HepG2 (cell line): ENCODE results near the gene HAPLN2. TPM values are rescaled to one million over a fixed set of nuclear protein-coding genes. Genes with fewer than 3 reads are reported as not detected.

Experiments used
- ATAC-seq: fragments of 200-7000 bp; cut with Tn5 transposase; 3 replicates; pipeline ENCODE4 v1.9.1; 2020; ENCODE audit warnings: mild to moderate bottlenecking, moderate library complexity
- BruUV-seq: library from RNA; stranded (reverse); fragments of 400-500 nt; replicated peaks from 2 replicates; lab custom pipeline; 2021; lab: Mats Ljungman, UMichigan
- CTCF ChIA-PET: fragments of 300-600 bp; formaldehyde crosslinking; extraction: SDS; loops from one replicate; lab custom pipeline; 2021; ENCODE audit warnings: low total read pairs, inconsistent platforms, low intra/inter-chr PET ratio; lab: Yijun Ruan, JAX
- POLR2A ChIA-PET: fragments of 350-600 bp; sonication (Branson Sonifier 250); formaldehyde crosslinking; loops from one replicate; lab custom pipeline; 2020; ENCODE audit warnings: antibody characterized with exemption, inconsistent platforms; lab: Yijun Ruan, JAX
- DNase-seq: peaks from one replicate; pipeline ENCODE4 v3.0.0-alpha.2; 2015; ENCODE audit warnings: low spot score
- FAIRE-seq: peaks from 3 replicates; lab custom pipeline; 2011; peaks lifted over from hg19 to GRCh38; lab: Jason Lieb, UNC
- H2AFZ ChIP-seq: one replicate; pipeline ENCODE4 v1.6.1; 2011; ENCODE audit warnings: low read length, inconsistent platforms
- H3K27ac ChIP-seq: fragments of 300-600 bp; 3 replicates; pipeline ENCODE4 v1.8.0; 2011; ENCODE audit warnings: mixed run types, mild to moderate bottlenecking, mixed read lengths, low read length, inconsistent platforms; ENCODE audit not compliant: insufficient read depth; ENCODE audit errors: extremely low read length
- H3K27me3 ChIP-seq, 2 experiments: fragments of 200-600 bp in 1 of 2; 2 replicates in 1 of 2; 3 replicates in 1 of 2; pipeline versions ENCODE4 v1.6.0 to v1.8.0; 2011; ENCODE audit warnings: low read length in 2 of 2, mild to moderate bottlenecking in 2 of 2, moderate library complexity in 2 of 2, inconsistent platforms in 1 of 2; ENCODE audit not compliant: insufficient read depth in 2 of 2, control insufficient read depth in 1 of 2
- H3K36me3 ChIP-seq, 2 experiments: fragments of 200-600 bp in 1 of 2; replicated peaks in 1 of 2; 2 replicates in 1 of 2; 3 replicates in 1 of 2; pipeline versions ENCODE4 v1.5.1 to v1.8.0; 2011; ENCODE audit warnings: low read length in 2 of 2, inconsistent platforms in 1 of 2; ENCODE audit not compliant: insufficient read depth in 2 of 2, control insufficient read depth in 1 of 2
- H3K4me1 ChIP-seq: 2 replicates; pipeline ENCODE4 v1.5.1; 2012; ENCODE audit warnings: low read length, inconsistent platforms; ENCODE audit not compliant: insufficient read depth
- H3K4me2 ChIP-seq: 2 replicates; pipeline ENCODE4 v1.6.0; 2011; ENCODE audit warnings: low read depth, low read length, inconsistent platforms
- H3K4me3 ChIP-seq, 3 experiments: fragments of 200-600 bp in 1 of 3; sonication (generic), shearing (Covaris generic) in 1 of 3; replicated peaks in 1 of 3; 2 replicates each; pipeline ENCODE4 v1.5.1; 2011 to 2016; ENCODE audit warnings: low read length in 3 of 3, inconsistent platforms in 2 of 3, low read depth in 2 of 3, mild to moderate bottlenecking in 2 of 3, control low read depth in 1 of 3, mixed read lengths in 1 of 3; ENCODE audit not compliant: insufficient read depth in 1 of 3
- H3K79me2 ChIP-seq: one replicate; pipeline ENCODE4 v1.6.1; 2011; ENCODE audit warnings: low read length, inconsistent platforms; ENCODE audit not compliant: insufficient read depth
- H3K9ac ChIP-seq: 2 replicates; pipeline ENCODE4 v1.6.0; 2011; ENCODE audit warnings: mild to moderate bottlenecking, low read depth, low read length, inconsistent platforms; ENCODE audit not compliant: insufficient read depth
- H3K9me3 ChIP-seq: 2 replicates; pipeline ENCODE4 v1.5.1; 2012; ENCODE audit warnings: mild to moderate bottlenecking, low read length
- H4K20me1 ChIP-seq: 2 replicates; pipeline ENCODE4 v1.6.0; 2011; ENCODE audit warnings: inconsistent platforms, mild to moderate bottlenecking, low read length, moderate library complexity; ENCODE audit not compliant: insufficient read depth
- ATF7 ChIP-seq, 2 experiments: fragments of 450-650 bp in 1 of 2; sonication (generic) in 1 of 2; formaldehyde crosslinking in 1 of 2; IDR thresholded peaks; 2 replicates each; pipeline versions ENCODE4 v1.4.0 to v1.6.1; 2016 to 2020; ENCODE audit warnings: antibody characterized with exemption in 1 of 2, mild to moderate bottlenecking in 1 of 2, missing genetic modification reagents in 1 of 2
- CENPX ChIP-seq: sonication (generic); formaldehyde crosslinking; IDR thresholded peaks from 2 replicates; pipeline ENCODE4 v1.9.0; 2021; ENCODE audit warnings: mild to moderate bottlenecking, missing genetic modification reagents, moderate library complexity
- HDAC2 ChIP-seq: sonication (generic); formaldehyde crosslinking; IDR thresholded peaks from 2 replicates; pipeline ENCODE4 v1.4.0; 2020; ENCODE audit warnings: missing genetic modification reagents
- HNF4A ChIP-seq: sonication (generic); formaldehyde crosslinking; IDR thresholded peaks from 2 replicates; pipeline ENCODE4 v1.4.0; 2020; ENCODE audit warnings: missing genetic modification reagents
- MEF2D ChIP-seq: sonication (generic); formaldehyde crosslinking; IDR thresholded peaks from 2 replicates; pipeline ENCODE4 v1.5.1; 2020; ENCODE audit warnings: mild to moderate bottlenecking, missing genetic modification reagents
- SMARCE1 ChIP-seq: fragments of 450-650 bp; IDR thresholded peaks from 2 replicates; pipeline ENCODE4 v1.6.1; 2017; ENCODE audit warnings: borderline replicate concordance
- ZBTB38 ChIP-seq: sonication (generic); formaldehyde crosslinking; IDR thresholded peaks from 2 replicates; pipeline ENCODE4 v1.5.1; 2020; ENCODE audit warnings: mild to moderate bottlenecking, missing genetic modification reagents
- ZBTB8A ChIP-seq: sonication (generic); formaldehyde crosslinking; IDR thresholded peaks from 2 replicates; pipeline ENCODE4 v1.4.0; 2020; ENCODE audit warnings: mild to moderate bottlenecking, low read depth, missing genetic modification reagents, borderline replicate concordance
- ZEB1 ChIP-seq: IDR thresholded peaks from 2 replicates; pipeline ENCODE4 v1.6.1; 2012; ENCODE audit warnings: mild to moderate bottlenecking, low read depth, inconsistent platforms; ENCODE audit not compliant: insufficient replicate concordance
- ZMYM3 ChIP-seq: sonication (generic); formaldehyde crosslinking; IDR thresholded peaks from 2 replicates; pipeline ENCODE4 v1.5.1; 2020; ENCODE audit warnings: mild to moderate bottlenecking, missing genetic modification reagents
- ZMYM4 ChIP-seq: sonication (generic); formaldehyde crosslinking; IDR thresholded peaks from 2 replicates; pipeline ENCODE4 v1.8.1; 2023; ENCODE audit warnings: mild to moderate bottlenecking, missing genetic modification reagents
- ZNF121 ChIP-seq: sonication (generic); formaldehyde crosslinking; IDR thresholded peaks from 2 replicates; pipeline ENCODE4 v1.5.0; 2020; ENCODE audit warnings: mild to moderate bottlenecking, missing genetic modification reagents
- ZNF367 ChIP-seq: sonication (generic); formaldehyde crosslinking; IDR thresholded peaks from 2 replicates; pipeline ENCODE4 v1.4.0; 2020; ENCODE audit warnings: missing genetic modification reagents, borderline replicate concordance
- ZNF598 ChIP-seq: sonication (generic); formaldehyde crosslinking; IDR thresholded peaks from 2 replicates; pipeline ENCODE4 v1.5.1; 2020; ENCODE audit warnings: mild to moderate bottlenecking, missing genetic modification reagents, borderline replicate concordance
- ZNF747 ChIP-seq: sonication (generic); formaldehyde crosslinking; IDR thresholded peaks from 2 replicates; pipeline ENCODE4 v1.8.1; 2023; ENCODE audit warnings: missing genetic modification reagents, mild to moderate bottlenecking, borderline replicate concordance
- ZNF891 ChIP-seq: sonication (generic); formaldehyde crosslinking; IDR thresholded peaks from 2 replicates; pipeline ENCODE4 v1.5.0; 2020; ENCODE audit warnings: mild to moderate bottlenecking, missing genetic modification reagents
- WGBS: methylation state at CpG from one replicate; pipeline ENCODE4 v1.1.6; 2017; ENCODE audit warnings: low lambda C conversion rate; 5-methylcytosine and 5-hydroxymethylcytosine counted together
- in situ Hi-C: cut with HindIII; loops from 2 replicates; pipeline ENCODE4 v1.10.0; 2017; ENCODE audit warnings: low pct_unique_long_range_greater_than_20kb; ENCODE audit not compliant: extremely low pct_ligation_motif_present
- intact Hi-C: fragments of 100-400 bp; cut with micrococcal nuclease; formaldehyde crosslinking; loops from one replicate; pipeline ENCODE4 v1.10.0; 2022; ENCODE audit not compliant: unreplicated experiment
- polyA plus RNA-seq, 8 experiments: library from polyadenylated mRNA; depleted of rRNA in 3 of 8; stranded (reverse) in 7 of 8; unstranded in 1 of 8; fragments of >200 nt; fragmentation: Illumina TruSeq in 4 of 8; extraction: Trizol in 4 of 8; gene quantifications; 2 replicates each; pipeline versions ENCODE4 v1.2.1 to v1.2.3, GENCODE V29; 2011 to 2016; ENCODE audit warnings: low read depth in 4 of 8, missing spikeins in 1 of 8, mixed read lengths in 1 of 8; ENCODE audit not compliant: insufficient read depth in 1 of 8
- total RNA-seq, 5 experiments: library from RNA; depleted of rRNA; stranded (reverse); fragments of >200 nt; fragmentation: Illumina TruSeq; extraction: Trizol; gene quantifications; 2 replicates each; pipeline ENCODE4 v1.2.3, GENCODE V29; 2016; ENCODE audit warnings: low read depth in 1 of 5
- TF ChIP-seq, protein P1 (sequence below): conservative IDR thresholded peaks from 2 replicates; pipeline ENCODE4 v1.6.1; 2018; ENCODE audit warnings: missing genetic modification reagents
- TF ChIP-seq, protein P2 (sequence below): sonication (generic); formaldehyde crosslinking; IDR thresholded peaks from 2 replicates; pipeline ENCODE4 v1.5.0; 2020; ENCODE audit warnings: mild to moderate bottlenecking, missing genetic modification reagents

The HAPLN2 gene
- total and polyA plus RNA-seq, 2 of the 13 experiments (the other 11 are each of a cell fraction or from before 2014, with no cell fraction given): not detected

DNA sequence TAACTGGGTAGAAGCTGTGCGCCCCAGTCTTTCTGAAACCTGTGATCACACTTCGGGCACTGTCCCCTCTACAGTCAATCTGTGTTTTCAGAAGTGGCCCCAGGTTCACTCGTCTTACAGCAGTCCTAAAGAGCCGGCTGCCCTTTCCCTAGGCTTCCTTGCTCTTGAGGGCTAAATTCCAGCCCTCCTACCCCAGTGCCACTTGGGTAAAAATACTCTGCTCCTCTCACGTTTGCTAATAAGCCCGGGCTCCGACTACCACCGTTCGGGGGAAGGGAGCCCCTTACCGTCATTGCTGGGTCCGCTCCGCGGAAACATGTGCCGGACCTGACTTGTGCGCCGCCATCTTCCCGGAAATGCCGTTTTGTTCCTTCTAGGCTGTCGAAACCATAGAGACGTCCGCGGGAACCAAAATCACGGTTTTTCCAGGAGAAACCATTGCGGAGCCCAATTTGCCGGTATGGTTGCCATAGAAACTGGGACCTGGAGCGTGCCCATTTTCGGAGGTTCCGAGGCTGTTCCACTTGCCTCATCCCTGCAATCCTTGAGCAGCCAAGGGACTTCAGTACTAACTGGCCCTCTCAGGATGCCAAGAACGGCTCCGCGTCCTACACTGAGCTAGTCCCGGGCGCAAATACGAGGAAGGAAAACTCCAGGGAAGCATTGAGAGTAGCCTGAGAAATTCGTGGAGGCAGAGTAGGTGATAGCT lies 17.9 kb upstream of the HAPLN2 start, which contains the start of gene GPATCH4 (continued):
- TF ChIP-seq ZEB1 (no peak), ZNF598 (CRISPR knock-in tag) (peak; percentile 75; the same call in 1 of the 2 replicates), ATF7 (IDR thresholded peaks at IDR 0.05) (no peak), ATF7 (CRISPR knock-in tag; IDR thresholded peaks at IDR 0.05) (no peak), CENPX (CRISPR knock-in tag) (no peak), ZMYM4 (CRISPR knock-in tag) (0 out of 2 replicates have a peak, but pooled peaks have one; percentile 55), SMARCE1 (no peak), HNF4A (no peak), ZBTB8A (CRISPR knock-in tag) (no peak), ZNF367 (CRISPR knock-in tag) (no peak)
- TF ChIP-seq, all 625 proteins: peak for 246

DNA sequence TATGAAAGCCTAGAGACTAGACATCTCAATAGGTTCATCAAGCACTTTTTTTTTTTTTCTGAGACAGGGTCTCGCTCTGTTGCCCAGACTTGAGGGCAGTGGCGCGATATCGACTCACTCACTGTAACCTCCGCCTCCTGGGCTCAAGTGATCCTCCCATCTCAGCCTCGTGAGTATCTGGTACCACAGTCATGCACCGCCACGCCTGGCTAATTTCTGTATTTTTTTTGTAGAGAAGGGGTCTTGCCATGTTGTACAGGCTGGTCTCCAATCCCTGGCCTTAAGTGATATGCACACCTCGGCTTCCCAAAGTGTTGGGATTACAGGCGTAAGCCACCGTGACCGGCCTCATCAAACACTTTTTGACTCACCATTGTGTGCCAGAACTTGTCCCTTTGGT lies 17.3 kb upstream of the HAPLN2 start:
- in situ Hi-C loops (no loop called here), intact Hi-C loops (no loop called here)
- Histone ChIP-seq H3K4me1 (peaks cover 27% of the 10 kb centered on the region), H3K79me2 (peaks cover 19% of the 10 kb centered on the region), H3K27ac (peak overlapping the region; percentile 80), H3K4me2 (peak overlapping the region; percentile 92), H2AFZ (peak overlapping the region; percentile 99), H3K4me3 (peak overlapping the region; percentile 84 to 94 (median 85)), H3K27me3 (no peaks in the 10 kb centered on the region), H3K9ac (peak overlapping the region; percentile 86), H3K36me3 (peaks cover 6 to 17% of the 10 kb centered on the region in 2 experiments; a peak in 4 of 5 replicates), H3K9me3 (no peaks in the 10 kb centered on the region), H4K20me1 (no peaks in the 10 kb centered on the region)
- TF ChIP-seq ZBTB8A (CRISPR knock-in tag) (no peak), MEF2D (CRISPR knock-in tag) (peak; percentile 23; the same call in 1 of the 2 replicates), ZBTB38 (CRISPR knock-in tag) (peak; percentile 16; the same call in 1 of the 2 replicates), ZNF747 (no peak), HDAC2 (CRISPR knock-in tag) (no peak), ZMYM3 (CRISPR knock-in tag) (peak; percentile 73), ZNF121 (peak; percentile 93), ZNF891 (CRISPR knock-in tag) (0 out of 2 replicates have a peak, but pooled peaks have one; percentile 51)
- TF ChIP-seq, protein P1, sequence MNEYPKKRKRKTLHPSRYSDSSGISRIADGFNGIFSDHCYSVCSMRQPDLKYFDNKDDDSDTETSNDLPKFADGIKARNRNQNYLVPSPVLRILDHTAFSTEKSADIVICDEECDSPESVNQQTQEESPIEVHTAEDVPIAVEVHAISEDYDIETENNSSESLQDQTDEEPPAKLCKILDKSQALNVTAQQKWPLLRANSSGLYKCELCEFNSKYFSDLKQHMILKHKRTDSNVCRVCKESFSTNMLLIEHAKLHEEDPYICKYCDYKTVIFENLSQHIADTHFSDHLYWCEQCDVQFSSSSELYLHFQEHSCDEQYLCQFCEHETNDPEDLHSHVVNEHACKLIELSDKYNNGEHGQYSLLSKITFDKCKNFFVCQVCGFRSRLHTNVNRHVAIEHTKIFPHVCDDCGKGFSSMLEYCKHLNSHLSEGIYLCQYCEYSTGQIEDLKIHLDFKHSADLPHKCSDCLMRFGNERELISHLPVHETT (CRISPR knock-in tag): no peak
- TF ChIP-seq, protein P2, sequence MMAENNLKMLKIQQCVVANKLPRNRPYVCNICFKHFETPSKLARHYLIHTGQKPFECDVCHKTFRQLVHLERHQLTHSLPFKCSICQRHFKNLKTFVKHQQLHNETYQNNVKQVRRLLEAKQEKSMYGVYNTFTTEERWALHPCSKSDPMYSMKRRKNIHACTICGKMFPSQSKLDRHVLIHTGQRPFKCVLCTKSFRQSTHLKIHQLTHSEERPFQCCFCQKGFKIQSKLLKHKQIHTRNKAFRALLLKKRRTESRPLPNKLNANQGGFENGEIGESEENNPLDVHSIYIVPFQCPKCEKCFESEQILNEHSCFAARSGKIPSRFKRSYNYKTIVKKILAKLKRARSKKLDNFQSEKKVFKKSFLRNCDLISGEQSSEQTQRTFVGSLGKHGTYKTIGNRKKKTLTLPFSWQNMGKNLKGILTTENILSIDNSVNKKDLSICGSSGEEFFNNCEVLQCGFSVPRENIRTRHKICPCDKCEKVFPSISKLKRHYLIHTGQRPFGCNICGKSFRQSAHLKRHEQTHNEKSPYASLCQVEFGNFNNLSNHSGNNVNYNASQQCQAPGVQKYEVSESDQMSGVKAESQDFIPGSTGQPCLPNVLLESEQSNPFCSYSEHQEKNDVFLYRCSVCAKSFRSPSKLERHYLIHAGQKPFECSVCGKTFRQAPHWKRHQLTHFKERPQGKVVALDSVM (CRISPR knock-in tag): peak; percentile 27; the same call in 1 of the 2 replicates
- no peak for DNase-seq
- POLR2A ChIA-PET: interaction anchor here (1.0 to 2.2 kb wide), 3 partner anchors 10 to 144 kb away, joined by 6 to 36 read pairs (median 6); partner anchors contain the start of genes MEF2D and NAXE
- 68% methylated on average over 12 of the region's 12 CpGs for WGBS
- FAIRE-seq: no peak
- BruUV-seq: TSS peak; percentile 50
- CTCF ChIA-PET: no interaction called here
- peak; percentile 12; the same call in 1 of the 3 replicates for ATAC-seq
